GM12873 (cell line): ENCODE results near the gene LRIT1.

ENCODE experiments used
- TF ChIP-seq, protein P1 (sequence below): IDR thresholded peaks from 2 replicates; pipeline ENCODE4 v1.5.1; 2012; ENCODE audit warnings: low read depth, mild to moderate bottlenecking, moderate library complexity, low read length, control low read depth; ENCODE audit not compliant: insufficient read depth; ENCODE audit errors: missing control alignments

LRIT1 gene

DNA sequence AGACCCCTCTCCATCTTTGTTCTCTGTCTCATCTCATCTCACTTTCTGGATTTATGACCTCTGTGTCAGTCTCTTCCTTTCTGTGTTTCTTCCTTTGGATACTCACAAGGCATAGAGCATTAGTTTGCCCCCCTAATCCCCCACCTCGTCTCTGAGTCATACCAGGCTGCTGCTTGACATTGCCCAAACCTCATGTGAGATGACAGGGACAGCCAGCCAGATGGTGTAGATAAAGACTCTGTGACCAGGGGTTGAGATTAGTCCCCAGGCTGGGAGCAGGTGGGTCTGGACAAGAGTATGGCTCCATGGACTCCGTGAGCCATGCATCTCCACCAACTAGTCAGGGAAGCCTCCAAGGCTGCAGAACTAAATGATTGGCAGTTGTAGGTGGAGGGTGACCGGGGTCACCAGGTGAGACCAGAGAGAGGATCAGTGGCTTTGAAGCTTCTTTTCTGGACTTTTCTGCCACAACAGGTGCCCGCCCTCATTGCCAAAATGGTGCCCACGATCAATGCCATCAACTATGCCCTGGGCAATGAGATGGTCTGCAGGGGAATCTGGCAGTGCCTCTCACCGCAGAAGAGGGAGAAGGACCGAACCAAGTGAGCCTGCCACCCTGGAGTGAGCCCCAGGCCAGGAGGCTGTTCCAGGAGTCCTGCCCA is 16.8 kb upstream of the LRIT1 start:
- TF ChIP-seq, protein P1, sequence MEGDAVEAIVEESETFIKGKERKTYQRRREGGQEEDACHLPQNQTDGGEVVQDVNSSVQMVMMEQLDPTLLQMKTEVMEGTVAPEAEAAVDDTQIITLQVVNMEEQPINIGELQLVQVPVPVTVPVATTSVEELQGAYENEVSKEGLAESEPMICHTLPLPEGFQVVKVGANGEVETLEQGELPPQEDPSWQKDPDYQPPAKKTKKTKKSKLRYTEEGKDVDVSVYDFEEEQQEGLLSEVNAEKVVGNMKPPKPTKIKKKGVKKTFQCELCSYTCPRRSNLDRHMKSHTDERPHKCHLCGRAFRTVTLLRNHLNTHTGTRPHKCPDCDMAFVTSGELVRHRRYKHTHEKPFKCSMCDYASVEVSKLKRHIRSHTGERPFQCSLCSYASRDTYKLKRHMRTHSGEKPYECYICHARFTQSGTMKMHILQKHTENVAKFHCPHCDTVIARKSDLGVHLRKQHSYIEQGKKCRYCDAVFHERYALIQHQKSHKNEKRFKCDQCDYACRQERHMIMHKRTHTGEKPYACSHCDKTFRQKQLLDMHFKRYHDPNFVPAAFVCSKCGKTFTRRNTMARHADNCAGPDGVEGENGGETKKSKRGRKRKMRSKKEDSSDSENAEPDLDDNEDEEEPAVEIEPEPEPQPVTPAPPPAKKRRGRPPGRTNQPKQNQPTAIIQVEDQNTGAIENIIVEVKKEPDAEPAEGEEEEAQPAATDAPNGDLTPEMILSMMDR: no peak

DNA sequence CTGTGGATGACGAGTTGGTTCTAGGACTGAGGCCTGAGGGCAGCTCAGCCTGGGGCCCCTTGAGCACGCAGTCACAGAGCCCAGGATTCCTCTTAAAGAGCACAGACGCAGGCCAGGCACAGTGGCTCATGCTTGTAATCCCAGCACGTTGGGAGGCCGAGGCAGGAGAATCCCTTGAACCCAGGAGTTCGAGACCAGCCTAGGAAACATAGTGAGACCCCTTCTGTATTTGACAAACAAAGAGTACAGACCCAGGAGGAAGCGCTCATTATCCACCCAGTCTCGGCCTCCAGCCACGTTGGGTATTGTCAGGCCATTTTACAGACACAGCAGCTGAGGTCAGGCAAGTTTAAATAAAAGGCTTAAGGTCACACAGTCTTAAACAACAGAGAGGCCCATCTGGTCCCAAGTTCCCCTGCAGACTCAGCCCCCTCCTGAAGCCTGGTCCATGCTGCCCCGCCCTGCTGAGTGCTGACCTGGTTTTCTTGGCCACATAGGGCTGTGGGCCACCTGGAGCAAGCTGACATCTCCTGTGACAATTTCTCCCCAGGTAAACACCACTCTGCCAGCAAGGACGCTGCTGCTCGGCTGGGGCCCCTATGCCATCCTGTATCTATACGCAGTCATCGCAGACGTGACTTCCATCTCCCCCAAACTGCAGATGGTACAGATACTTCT is 16.1 kb upstream of the LRIT1 start:
- TF ChIP-seq, protein P1: no peak

DNA sequence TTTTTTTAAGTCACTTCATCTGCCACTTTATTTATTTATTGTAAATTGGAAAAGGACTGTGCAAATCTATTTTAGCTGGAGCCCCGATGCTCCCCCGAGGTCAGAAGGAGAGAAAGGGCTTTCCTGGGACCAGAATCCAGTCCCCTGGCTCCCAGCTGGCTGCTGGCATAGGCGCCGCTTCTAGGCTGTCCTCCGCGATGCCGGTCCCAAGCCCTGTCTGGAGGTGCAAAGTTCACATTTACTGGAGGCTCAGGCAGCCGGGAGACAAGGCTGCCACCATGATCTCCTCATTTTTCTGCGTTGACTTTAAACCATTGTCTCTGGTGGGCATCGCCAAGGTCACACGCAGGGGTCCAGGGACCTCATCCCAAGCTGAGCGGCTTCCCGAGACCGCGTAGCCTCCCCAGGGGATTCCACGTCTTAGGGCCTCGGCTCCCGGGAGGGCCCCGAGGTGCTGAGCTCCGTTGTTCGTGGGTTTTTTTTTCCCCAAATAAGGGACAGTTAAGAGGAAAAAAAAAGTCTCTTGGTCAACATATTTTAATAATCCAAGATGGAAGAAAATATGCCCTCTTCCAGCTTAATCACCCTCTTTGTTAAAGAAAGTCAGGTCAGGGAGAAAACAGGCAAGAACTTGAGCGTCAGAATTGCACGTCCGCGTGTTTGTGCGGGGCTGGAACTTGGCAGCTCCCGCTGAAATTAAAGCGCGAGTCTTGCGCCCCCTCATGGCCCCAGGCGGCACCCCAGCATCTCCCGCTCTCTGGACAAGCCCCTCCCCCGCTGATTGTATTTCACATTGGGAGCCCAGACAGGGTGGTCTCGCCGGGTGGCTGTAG is 15.4 kb upstream of the LRIT1 start:
- TF ChIP-seq, protein P1: peak; percentile 56

DNA sequence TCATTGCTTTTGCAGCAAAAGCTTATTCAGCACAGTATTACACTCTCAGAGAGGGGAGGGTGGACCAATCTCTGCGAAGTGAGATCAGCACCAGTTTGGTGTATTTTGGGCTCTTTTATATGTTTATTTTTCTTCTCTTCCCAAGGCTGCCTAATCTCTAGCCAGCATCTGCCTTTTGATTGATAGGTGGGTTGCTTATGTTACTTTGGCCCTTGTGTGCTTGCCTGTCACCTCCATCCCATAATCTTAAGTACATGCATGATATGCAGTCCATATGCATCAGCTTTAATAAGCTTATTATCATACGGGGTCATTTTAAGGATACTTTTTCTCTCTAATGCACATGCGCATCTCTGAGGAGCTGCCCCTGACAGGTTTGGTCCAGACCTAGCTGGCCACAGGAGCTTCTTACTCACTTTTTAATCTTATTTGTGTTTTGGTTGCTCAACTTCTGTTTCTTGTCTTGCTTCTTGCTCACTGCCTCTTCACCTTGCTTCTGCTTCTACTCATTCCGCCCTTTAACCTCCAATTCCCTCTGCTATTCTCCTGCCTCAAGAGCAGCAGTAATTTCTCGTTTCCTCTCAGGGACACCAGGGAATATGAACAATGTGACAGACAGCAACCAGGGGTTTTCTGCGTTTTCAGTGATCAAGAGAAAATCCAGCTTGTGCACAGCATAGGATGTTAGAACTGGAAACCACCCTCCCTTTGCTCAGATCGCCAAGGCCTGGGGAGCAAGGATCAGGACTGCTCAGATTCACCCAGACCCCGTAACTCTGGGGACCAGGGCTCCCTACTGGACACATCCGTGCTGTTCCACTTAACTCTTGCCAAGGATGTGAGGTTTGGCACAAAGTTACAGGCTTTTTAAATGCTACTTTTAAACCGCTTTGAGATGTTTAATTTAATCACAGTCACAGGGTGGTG is 13.5 kb upstream of the LRIT1 start:
- TF ChIP-seq, protein P1: no peak

DNA sequence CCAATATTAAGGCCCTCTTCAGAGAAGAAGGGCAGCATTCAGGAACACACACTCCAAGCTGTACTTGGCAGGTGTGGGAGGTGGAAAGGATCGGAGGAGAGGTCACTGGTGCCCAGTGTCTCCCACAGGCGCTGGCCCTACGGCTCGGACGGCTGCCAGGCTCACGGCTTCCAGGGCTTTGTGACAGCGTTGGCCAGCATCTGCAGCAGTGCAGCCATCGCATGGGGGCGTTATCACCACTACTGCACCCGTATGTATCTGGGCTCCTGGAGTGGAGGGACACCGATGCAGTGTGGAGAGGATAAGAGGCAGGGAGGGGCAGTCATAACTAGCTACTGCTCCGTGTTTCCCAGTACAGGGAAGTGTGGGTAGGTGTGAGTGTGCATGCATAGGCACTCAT is 7.4 kb upstream of the LRIT1 start:
- TF ChIP-seq, protein P1: no peak

DNA sequence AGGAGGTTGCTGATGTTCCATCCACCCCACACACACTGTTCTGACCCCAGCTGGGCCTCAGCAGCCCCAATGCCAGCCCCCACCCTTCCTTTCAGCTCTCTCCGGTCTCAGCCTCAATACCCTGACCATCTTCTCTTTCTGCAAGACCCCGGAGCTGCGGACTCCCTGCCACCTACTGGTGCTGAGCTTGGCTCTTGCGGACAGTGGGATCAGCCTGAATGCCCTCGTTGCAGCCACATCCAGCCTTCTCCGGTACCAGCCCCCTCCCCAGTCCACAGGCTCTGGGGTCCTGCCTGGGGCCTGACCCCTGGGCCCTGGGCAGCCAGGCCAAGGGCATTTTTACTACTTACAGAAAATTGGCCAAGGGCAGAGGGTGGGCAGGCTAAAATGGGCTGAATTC is 6.2 kb upstream of the LRIT1 start:
- TF ChIP-seq, protein P1: no peak
